ENCODE data around the gene VAC14.
"Not testable (repeated sequence)": the region's sequence is repeated elsewhere in the genome, so short reads cannot be mapped to it uniquely, and the experiment has no call there.

Gene VAC14

DNA sequence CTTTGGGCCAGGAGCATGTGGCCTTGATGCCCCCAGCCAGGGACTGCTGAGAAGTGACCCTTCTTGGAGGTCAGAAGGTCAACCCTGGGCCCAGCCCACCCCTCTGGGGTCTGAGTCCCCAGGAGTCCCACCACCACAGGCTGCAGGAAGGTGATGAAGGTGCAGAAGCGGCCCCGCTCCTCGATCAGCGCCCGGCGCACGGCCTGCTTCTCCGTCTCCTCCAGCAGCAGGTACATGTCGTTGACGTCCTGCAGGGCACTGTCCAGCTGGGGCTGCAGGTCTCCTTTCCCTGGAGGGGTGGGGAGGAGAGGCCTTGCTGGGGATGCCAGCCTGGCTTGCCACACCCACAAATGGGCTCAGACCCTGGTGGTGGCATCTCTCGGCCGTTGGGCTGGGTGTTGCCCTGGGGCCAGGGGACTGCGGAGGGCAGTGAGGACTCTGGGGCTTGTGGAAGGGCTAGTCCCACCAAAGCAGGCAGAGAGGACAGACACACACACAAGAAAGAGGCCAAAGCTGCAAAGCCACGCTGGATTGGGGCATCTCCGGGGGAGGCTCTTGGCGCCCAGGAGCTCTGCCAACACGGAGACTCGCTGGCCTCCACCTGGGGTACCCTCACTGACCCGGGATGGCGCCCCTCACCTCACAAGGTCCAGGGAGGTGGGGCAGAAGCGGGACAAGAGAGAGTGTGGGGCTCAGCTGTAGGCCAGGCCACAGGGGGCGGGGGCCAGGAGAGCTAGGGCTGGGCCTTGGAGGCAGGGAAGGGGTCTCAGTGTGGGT lies 122.6 kb downstream of the VAC14 start:
- no peak for DNase-seq (ENCODE audit: low read depth)
- no peak overlapping the region for H3K4me3 ChIP-seq (ENCODE audit: low read length)
- no peak for TF ChIP-seq CTCF (conservative IDR thresholded peaks at IDR 0.05; ENCODE audit: low read depth, low read length)

- no peak for DNase-seq (ENCODE audit: low read depth)
- no peak for TF ChIP-seq CTCF (conservative IDR thresholded peaks at IDR 0.05; ENCODE audit: low read depth, low read length)
These were observed 123.3 kb downstream of the VAC14 start for GRCh38 chr16:70677499-70678120.

DNA sequence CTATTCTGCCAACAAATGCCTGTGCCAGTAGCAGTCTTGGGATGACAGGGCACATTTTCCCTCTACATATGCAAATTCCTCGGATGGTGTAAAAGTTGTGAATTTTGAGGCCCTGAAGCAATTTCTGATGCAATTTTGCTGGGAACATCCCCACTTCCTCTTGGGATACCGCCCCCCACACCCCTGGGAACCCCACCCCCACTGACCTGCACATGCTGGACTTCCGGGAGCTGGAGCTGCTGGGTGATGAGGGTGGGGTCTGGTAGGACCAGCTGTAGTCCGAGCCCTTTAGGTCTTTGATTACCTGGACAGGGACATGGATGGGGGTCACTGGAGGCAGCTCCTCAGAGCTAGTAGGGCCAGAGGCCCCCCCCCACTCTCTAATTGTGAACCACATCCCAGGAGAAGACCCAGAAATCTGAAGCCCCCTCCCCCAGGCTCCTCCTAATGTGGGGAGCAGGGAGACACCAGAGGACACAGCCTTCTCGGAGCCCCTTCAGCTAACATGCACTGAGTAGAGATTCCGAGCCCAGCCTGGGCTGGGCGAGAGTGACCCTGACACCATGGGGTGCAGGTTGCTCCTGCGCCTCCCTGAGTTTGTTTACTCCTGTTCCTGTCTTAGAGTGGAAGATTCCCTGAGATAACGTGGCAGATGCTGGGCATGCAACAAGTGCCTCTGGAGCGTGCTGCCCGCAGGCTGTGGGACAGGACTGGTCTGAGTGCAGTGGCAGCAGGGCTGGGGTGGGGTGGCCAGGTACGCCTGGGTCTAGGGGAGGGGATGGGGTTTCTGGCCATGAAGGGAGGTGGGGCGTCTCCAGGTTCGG lies 124.1 kb downstream of the VAC14 start:
- H3K4me3 ChIP-seq (ENCODE audit: low read length), result no peak overlapping the region
- no peak for DNase-seq (ENCODE audit: low read depth)
- TF ChIP-seq CTCF (conservative IDR thresholded peaks at IDR 0.05; ENCODE audit: low read depth, low read length), result no peak

More at GRCh38 chr16:70677499-70678120, 123.3 kb downstream of the VAC14 start:
- H3K4me3 ChIP-seq (ENCODE audit: low read length), result no peak overlapping the region

GRCh38 chr16:70675851-70676513 lies 125.0 kb downstream of the VAC14 start:
- no peak for DNase-seq (ENCODE audit: low read depth)
- H3K4me3 ChIP-seq (ENCODE audit: low read length), result no peak overlapping the region
- no peak for TF ChIP-seq CTCF (conservative IDR thresholded peaks at IDR 0.05; ENCODE audit: low read depth, low read length)

- no peak for DNase-seq (ENCODE audit: low read depth)
- no peak overlapping the region for H3K4me3 ChIP-seq (ENCODE audit: low read length)
- TF ChIP-seq CTCF (conservative IDR thresholded peaks at IDR 0.05; ENCODE audit: low read depth, low read length), result no peak
These were observed 126.5 kb downstream of the VAC14 start for GRCh38 chr16:70674221-70675014.

DNA sequence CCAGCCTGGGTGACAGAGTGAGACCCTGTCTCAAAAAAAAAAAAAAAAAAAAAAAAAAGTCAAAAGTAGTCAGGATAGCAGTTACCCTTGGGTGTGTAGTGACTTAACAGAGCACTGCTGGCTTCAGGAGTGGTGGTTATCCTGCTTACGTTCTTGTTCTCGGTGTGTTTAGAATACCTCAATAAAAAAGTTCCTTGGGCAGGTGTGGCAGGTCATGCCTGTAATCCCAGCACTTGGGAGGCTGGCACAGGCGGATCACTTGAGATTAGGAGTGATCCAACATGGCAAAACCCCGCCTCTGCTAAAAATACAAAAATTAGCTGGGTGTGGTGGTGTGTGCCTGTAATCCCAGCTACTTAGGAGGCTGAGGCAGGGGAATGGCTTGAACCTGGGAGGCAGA lies 130.0 kb downstream of the VAC14 start:
- not testable (repeated sequence) for H3K4me3 ChIP-seq (ENCODE audit: low read length); DNase-seq (ENCODE audit: low read depth)

Measured in retinal pigment epithelial cell (primary cell).